Retinal pigment epithelial cell (primary cell): Measurements from ENCODE around the gene IL36G.
"Not testable (repeated sequence)": the region's sequence is repeated elsewhere in the genome, so short reads cannot be mapped to it uniquely, and the experiment has no call there.

Source experiments
- DNase-seq: peaks from one replicate; pipeline ENCODE4 v3.0.0-alpha.2; 2010; ENCODE audit warnings: low read depth
- H3K4me3 ChIP-seq: 2 replicates; pipeline ENCODE4 v1.5.1; 2011; ENCODE audit warnings: mild to moderate bottlenecking, low read length, control low read depth, moderate library complexity
- CTCF ChIP-seq: conservative IDR thresholded peaks from 2 replicates; pipeline ENCODE4 v1.5.1; 2011; ENCODE audit warnings: low read depth, low read length, control low read depth, inconsistent platforms

Gene IL36G

GRCh38 chr2:112977559-112978056, at the start of gene IL36G:
IL36G (plus strand) TSS chr2:112978006; CDS start chr2:112978639, 633 bp downstream.
- H3K4me3 ChIP-seq, result no peak within 1 kb of the TSS
- no peak for TF ChIP-seq CTCF
- DNase-seq, result no peak

GRCh38 chr2:112933261-112933660, 44.5 kb upstream of the IL36G start:
- H3K4me3 ChIP-seq, result no peak overlapping the region
- no peak for TF ChIP-seq CTCF
- DNase-seq, result no peak

GRCh38 chr2:112934117-112934516, 43.7 kb upstream of the IL36G start:
- not testable (repeated sequence) for DNase-seq, H3K4me3 ChIP-seq

GRCh38 chr2:112936927-112937232, 40.9 kb upstream of the IL36G start:
- no peak for TF ChIP-seq CTCF
- DNase-seq, result no peak
- H3K4me3 ChIP-seq, result no peak overlapping the region

- no peak for TF ChIP-seq CTCF
- DNase-seq, result peak; percentile 34
- H3K4me3 ChIP-seq, result no peak overlapping the region
These were observed 38.9 kb upstream of the IL36G start for GRCh38 chr2:112938904-112939303.

GRCh38 chr2:112939425-112939824, 38.4 kb upstream of the IL36G start:
- no peak for DNase-seq
- no peak for TF ChIP-seq CTCF
- H3K4me3 ChIP-seq, result no peak overlapping the region

GRCh38 chr2:112940859-112941625, 36.8 kb upstream of the IL36G start:
- DNase-seq, result no peak
- no peak overlapping the region for H3K4me3 ChIP-seq
- TF ChIP-seq CTCF, result no peak
